CD4-positive, alpha-beta T cell treated with Interleukin-15 for 4 hours (primary cell): ENCODE results near the gene PYROXD2.
"Not testable (repeated sequence)": the region's sequence is repeated elsewhere in the genome, so short reads cannot be mapped to it uniquely, and the experiment has no call there.

Experiments used
- DNase-seq: peaks from one replicate; pipeline ENCODE4 v3.0.0-alpha.2; 2020; ENCODE audit warnings: low spot score

PYROXD2 gene

DNA sequence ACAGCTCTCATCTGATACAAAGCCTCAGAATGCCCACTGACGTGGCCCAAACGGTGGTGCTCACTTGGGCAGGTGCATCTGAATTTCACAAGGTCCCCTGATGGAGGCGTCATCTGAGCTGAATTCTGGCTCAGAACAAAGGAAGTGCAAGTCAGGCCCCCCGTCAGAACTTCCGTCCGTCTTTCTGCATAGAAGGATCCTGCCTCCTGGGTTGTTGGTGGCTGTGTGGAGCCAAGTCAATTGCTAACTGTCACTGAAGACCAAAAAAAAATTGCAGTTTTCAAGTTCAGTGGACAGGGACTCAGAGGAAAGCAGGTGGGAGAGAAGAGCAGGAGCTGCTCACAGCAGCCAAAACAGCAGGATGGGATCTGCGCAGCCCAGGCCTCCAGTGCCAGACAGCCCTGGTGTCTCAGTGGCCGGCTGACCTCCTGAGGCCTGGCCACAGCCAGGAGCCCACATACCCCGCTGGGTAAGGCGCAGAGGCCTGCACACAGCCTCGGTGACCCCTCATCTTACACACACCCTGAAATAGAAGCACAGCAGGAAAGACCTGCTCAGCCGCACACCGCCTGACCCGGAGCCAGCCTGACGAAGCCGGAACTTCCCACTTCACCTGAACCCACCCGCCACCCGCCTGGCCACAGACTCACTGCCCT is 49.4 kb downstream of the PYROXD2 start:
- DNase-seq = no peak

DNA sequence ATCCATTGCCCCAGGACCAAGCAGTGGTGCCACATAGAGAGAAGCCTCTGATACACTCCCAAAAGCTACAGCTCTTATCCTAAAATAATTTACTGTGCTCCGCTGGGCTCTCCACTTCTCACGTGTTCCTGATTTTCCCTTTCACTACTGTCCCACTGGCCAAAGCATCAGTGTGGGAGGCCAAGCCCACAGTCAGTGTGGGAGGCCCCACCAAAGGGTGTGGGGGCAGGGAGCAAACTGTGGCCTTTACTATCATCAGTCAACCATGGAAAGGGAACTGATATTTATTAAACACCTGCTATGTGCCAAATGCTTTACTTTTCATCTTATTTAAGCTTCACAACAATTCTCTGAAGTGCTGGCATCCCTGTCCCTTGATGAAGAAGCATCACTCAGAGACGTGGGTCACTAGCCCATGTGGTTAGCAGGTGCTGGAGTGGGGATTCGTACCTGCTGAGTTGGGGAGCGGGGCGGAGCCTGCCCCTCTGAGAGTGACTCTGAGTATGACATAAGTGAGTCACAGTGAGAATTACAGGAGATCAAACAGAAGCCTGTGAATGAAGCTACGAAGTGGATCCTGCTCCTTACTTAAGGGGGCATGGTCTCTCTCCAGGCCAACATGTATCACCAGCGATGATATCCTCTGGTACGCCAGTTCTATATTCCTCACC is 50.4 kb downstream of the PYROXD2 start:
- DNase-seq = no peak

DNA sequence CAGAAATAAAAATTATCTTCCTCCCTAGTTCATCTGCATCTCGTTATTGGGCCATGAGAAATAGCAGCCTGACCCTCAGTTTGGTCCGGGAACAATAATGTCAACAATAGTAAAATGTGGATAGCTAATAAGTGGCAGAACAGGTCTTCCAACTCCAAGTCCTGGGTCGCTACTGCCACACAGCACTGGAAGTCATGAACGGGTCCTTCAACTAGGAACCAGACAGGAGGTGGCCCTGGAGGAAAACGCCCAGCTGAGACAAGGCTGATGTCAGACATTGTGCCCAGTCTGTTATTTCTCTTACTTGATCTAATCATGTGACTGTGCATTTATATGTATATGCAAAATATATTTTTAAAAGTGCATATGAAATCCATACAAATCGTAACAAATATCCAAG is 51.8 kb downstream of the PYROXD2 start:
- no peak for DNase-seq

DNA sequence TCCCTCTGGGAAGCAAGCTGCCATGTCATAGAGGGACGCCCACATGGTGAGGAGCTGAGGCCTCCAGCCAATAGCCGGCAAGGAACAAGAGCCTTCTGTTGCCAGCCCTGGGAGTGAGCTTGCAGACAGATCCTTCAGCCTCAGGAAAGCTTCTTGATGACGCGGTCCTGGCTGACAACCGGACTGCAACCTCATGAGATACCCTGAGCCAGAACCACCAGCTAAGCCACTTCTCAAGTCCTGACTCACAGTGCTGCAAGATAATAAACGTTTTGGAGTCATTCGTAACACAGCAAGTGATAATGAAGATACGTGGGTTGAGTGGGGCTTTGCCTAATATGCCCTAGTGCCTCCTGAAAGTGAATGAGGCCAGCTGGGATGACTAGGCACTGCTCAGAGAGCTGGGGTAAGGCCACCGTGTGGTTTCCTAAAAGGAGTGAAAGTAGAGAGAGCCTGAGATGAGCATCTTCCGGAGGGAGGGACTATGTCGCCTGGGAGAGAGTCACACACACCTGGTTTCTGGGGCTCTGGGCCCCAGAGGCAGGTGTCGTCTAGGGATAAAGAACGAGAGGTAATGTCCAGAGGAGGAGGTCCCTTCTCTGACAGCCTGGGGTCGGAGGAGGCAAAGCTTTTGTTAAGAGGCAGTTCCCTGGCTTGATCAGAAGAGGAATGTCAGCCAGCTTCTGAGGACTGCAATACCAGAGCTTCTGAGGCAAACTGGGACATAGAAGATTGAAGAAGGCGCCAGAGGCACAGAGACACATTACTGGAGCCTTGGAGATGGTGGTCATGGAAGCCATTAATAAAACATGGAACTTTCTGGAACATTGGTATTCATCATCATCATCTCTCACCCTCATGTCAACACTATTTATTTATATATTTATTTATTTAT is 53.6 kb downstream of the PYROXD2 start:
- DNase-seq = no peak

DNA sequence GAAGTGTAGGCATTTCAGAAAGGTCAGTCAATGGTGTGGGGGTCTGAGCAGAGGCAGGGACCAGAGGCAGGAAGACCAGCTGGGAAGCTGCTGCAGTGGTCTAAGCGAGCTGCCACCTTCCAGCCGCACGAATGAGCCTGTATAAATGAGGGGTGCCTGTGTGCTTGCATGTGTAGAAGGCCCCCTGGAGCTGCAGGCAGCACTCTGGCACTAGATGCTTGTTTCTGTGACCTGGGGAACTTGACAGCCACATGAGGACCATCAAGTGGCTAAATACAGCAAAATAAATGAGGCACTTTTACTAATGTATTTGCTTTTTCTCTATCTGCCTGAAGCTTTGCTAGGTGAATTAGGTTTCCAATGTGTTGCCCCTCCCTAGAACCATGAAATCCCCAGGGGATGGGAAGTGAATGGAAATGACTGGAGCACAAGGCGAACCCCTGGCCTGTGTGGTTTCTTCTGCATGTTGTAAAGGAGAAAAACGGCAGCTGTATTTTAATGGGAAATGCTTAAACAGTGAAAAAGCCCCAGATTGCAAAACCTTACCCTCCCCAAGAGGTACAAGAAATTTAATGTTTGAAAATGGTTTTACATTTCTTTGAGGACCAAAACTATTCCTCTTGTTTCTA is 57.7 kb downstream of the PYROXD2 start:
- no peak for DNase-seq

DNA sequence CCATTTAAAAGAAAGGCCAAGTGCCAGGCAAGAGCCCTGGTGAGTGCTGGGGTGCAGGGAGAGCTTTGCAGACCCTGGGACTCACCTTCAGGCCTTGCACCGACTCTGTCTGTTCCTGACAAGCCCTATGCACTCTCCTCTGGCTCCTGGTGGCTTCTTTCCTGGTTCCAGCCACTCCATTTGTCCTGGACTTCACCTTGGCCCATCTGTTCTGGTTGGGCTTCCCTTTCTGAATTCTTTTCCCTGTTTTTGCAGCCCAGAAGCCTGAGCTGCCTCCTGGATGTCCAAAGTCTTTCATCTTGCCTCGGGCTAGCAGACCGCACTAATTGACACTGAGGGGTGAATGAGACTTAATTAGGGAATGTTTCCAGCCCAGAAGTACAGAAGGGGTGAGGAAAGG is 60.5 kb downstream of the PYROXD2 start:
- no peak for DNase-seq

DNA sequence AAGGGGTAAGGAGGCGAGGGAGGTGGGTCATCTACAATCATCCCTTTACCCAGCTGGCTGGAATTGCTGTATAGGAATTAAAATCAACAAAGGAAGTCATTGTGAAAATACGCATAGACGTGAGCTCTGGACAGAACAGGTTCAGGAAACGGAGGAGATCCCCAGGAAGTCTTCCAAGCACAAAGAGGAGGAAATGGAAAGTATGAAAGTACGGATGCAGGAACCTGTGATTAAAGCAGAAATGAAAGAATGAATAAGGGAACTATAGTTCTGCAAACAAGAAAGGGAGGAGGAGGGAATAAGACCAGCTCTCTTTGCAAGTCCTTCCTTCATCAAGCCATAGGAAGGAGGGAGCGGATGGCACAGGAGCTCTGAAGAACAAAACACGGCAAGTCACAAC is 61.8 kb downstream of the PYROXD2 start:
- no peak for DNase-seq

DNA sequence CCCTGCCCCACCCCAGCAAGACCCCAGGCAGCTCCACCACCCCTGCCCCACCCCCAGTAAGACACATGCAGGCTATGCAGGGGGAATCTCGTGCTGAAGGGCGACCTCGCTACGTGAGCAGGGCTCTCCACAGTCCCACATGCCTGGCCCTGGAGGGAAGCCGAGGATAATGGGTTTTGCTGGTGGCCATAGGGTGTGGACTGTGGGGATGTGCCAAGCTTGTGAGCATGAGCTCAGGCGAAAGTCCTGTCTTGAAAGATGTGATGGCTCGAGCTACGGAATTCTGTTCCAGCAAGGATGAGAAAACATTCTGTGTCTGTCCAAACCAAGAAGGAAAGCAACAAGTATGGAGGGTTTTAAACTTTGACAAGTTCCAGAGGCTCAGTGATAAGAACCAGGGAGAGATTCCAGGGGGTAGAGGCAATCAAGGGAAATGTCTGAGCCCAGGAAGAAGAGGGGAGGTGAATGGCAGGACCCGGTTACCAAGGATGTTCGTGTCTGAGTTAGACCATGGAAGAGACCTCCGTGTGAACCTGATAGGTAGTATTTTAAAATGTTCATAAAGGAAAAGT is 63.1 kb downstream of the PYROXD2 start:
- DNase-seq = no peak

DNA sequence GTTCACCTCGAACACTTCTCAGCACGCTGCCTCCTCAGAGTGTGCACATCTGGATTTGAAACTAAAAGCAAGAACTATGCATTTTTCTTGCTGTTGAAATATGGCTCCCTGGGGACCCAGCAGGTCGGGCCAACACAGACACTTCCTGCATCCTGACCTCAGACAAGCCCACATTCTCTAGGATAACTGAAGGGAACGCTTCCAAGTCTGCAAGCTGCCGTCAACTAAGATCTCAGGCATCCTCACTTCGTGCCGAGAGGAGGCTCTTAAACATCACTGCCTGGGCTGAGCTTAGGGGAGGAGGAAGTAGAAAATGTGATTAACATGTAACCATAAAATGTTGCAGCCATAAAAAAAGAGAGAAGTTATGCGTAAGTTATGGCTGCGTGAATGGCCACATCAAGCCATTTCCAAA is 65.5 kb downstream of the PYROXD2 start:
- DNase-seq = no peak

DNA sequence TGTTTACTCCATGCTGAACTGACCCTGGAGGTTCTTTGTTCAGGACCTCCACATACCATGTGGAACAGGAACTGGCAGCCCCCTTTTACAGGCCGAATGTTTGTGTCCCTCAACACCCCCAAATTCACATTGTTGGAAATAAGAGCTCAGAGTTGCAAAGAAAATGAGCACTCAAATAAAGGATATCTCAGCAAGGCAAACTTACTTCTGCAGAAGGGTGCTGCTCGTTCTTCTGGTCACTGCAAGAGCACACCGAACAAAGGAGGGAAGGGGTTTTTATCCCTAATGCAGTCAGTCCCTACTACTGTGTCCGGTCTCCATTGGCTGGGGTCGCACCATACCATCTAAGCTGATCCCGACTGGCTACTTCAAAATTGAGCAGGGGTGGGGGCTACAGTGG is 68.1 kb downstream of the PYROXD2 start:
- DNase-seq = no peak

DNA sequence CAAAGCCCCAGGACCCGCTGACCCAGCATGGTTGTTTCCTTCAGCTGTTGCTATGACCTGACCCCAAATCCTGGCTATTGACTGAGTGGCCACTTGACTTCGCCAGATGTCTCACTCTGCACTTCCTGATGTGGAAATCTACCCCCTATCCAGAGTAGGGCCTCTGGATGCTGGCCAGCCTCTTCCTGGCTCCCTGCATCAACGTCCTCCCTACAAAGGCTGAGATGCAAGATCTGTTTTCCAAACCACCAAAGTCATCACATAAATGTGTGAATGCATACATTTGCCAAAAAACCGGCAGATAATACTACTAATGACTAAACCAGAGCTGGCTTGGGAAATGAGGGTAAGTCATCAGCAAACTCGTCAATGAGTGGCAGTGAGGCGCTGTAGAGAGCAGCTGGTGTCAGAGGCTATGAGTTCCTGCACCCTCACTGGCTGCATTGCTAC is 70.4 kb downstream of the PYROXD2 start:
- no peak for DNase-seq

DNA sequence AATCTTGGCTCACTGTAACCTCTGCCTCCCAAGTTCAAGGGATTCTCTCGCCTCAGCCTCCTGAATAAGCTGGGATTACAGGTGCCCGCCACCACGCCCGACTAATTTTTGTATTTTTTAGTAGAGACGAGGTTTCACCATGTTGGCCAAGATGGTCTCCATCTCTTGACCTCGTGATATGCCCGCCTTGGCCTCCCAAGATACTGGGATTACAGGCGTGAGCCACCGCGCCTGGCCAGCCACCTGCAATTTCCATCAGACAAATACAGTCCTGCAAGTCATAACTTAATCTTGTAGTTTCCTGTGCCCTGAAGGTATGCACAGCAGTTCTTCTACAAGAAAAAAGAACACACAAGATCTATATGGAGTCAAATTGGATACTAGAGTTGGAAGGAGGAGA is 73.3 kb downstream of the PYROXD2 start:
- DNase-seq = not testable (repeated sequence)

DNA sequence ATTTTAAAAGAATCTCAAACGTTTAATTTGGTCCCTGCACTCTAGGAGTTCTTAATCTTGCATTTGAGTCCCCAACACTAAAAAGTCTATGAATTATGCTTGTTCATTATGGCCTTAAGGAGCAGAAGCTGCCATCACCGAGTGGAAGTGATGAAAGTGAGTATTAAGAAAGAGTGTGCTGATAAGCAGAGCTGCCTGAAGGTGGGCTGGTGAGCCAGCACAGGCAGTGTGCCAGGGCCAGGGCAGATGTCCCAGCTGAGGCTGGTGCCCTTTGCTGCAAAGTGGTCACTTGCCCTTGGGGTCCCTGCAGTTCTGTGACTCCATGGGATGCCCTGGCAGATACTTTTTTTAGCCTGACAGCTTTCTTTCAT is 74.1 kb downstream of the PYROXD2 start:
- DNase-seq = no peak

DNA sequence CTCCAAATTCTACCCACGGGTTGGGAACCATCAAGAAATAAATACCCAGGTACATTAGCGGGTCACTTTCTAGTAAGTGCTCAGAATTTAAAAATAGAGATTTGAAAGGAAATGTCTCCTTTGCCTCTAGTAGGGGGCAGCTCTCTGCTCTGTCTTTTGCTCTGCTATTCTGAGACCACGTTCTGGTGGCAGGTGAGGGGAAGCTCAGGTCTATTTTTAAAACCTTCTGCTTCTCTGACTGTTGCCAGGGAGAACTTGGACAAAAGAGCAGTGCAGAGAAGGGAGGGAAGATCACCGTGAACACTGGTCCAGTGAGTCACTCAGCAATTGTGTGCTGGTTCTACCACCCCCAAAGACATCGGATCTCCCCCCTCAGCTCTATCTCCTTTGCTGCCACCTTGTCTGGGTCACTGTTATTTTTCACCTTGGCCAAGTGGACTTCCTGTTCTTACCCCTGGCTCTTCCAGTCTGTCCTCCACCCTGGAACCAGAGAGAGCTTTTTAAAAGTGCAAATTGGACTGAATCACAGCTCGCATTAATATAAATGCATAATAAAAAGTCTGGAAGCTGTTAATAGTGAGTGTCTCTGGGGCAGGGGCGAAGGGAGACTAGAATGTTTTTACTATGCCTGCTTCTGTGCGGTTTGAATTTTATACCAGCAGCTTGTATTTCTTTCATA is 74.6 kb downstream of the PYROXD2 start:
- DNase-seq = no peak

DNA sequence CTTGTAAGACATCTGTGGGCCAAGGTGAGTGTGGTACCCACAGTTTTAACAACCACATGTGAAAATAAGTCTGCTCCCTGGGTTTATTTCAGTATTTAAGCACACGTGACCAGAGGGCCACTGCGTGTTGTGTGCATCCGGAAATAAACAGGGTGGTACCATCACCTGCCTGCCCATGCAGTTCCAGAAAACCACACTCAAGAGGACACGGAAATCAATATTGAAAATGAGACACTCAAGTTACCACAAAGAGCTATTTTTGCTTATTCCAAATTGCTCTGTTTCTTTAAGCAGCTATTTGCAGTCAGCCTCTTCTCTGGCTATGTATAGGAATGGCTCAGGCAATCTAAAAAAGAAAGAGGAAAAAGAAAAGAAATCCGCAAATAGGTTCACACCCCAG is 75.2 kb downstream of the PYROXD2 start:
- peak; percentile 2 for DNase-seq

DNA sequence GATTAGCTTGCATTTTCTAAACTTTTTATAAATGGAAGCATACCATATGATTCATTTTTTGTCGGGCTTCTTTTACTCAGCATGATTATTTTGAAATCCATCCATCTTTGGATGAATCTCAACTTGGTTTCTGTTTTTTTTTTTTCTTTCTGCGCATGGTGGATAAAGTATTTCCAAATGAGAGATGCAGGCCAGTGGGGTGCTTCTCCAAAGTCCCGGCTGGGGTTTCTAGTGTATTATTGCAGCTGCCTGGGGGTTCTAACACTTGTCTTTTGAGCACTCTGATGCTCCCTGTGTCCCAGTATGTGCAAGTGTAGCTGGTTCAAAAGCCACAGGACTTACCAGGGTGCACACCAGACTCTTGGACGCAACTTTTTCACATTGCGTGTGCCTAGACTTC is 76.1 kb downstream of the PYROXD2 start:
- DNase-seq = no peak

DNA sequence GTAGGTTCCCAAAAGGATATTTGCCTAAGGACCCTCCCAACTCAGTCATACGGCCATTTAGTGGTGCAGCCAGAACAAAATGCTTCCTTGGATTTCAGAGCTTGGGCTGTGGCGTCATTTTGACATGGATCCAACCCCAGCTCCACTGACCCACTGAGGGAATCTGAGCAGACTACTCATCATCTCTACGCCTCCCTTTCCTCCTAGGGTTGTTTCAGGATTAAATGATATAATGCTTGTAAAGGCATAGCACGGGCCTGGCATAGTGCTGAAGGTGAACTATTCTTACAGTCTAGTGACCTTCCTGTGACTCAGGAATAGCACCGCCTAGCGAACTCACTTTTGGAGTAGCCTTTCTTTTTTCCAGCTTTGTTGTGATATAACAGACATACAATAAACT is 76.7 kb downstream of the PYROXD2 start:
- no peak for DNase-seq

DNA sequence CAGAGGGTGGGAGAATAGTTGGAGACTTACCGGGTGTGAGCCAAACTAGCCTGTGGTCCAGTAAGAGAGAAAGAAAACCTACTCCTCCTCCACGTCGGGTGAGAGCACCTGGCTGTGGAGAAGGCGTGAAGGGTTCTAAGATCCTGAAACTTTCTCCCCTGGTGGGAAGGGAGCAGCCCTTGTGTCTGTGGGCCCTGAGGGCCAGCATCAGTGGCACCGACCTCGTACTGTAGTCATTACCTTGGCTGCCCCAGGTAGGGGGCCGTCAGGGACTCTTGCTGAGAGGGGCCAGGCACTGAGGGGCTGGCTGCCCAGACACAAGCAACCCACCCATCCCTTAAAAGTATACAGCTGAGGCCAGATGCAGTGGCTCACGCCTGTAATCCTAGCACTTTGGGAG is 77.5 kb downstream of the PYROXD2 start:
- no peak for DNase-seq
